Smooth muscle cell (in vitro differentiated cells): ENCODE data around the gene TENM4. TPM values are rescaled to one million over a fixed set of nuclear protein-coding genes. Genes with fewer than 3 reads are reported as not detected.

Experiments
- DNase-seq: peaks from one replicate; lab custom pipeline; 2025; ENCODE audit not compliant: unreplicated experiment; lab: John Stamatoyannopoulos, UW
- H2AFZ ChIP-seq: fragments of 200-600 bp; sonication (generic); 2 replicates; pipeline ENCODE4 v1.6.0; 2016; ENCODE audit warnings: antibody characterized with exemption, low read depth, mild to moderate bottlenecking
- H3F3A ChIP-seq: fragments of 200-600 bp; sonication (generic); 2 replicates; pipeline ENCODE4 v1.6.0; 2017; ENCODE audit warnings: antibody characterized with exemption, low read depth
- H3K27ac ChIP-seq: fragments of 200-600 bp; sonication (generic); 2 replicates; pipeline ENCODE4 v1.5.1; 2016; ENCODE audit warnings: low read depth, mild to moderate bottlenecking
- H3K27me3 ChIP-seq: fragments of 200-600 bp; sonication (generic); 2 replicates; pipeline ENCODE4 v1.6.1; 2016; ENCODE audit warnings: low read depth, mild to moderate bottlenecking
- H3K36me3 ChIP-seq: fragments of 200-600 bp; sonication (generic); 2 replicates; pipeline ENCODE4 v1.5.1; 2016; ENCODE audit warnings: low read depth
- H3K4me1 ChIP-seq: fragments of 200-600 bp; sonication (generic); 2 replicates; pipeline ENCODE4 v1.5.1; 2016; ENCODE audit warnings: low read depth
- H3K4me2 ChIP-seq: fragments of 200-600 bp; sonication (generic); 2 replicates; pipeline ENCODE4 v1.6.0; 2016; ENCODE audit warnings: mild to moderate bottlenecking
- H3K4me3 ChIP-seq: fragments of 200-600 bp; sonication (generic); 2 replicates; pipeline ENCODE4 v1.5.1; 2016; ENCODE audit warnings: mild to moderate bottlenecking
- H3K79me2 ChIP-seq: fragments of 200-600 bp; sonication (generic); 2 replicates; pipeline ENCODE4 v1.6.0; 2016; ENCODE audit warnings: low read depth, mild to moderate bottlenecking
- H3K9ac ChIP-seq: fragments of 200-600 bp; sonication (generic); 2 replicates; pipeline ENCODE4 v1.6.0; 2016; ENCODE audit warnings: low read depth
- H3K9me3 ChIP-seq: fragments of 200-600 bp; sonication (generic); replicated peaks from 2 replicates; pipeline ENCODE4 v1.5.1; 2016; ENCODE audit warnings: low read depth
- H4K20me1 ChIP-seq: fragments of 200-600 bp; sonication (generic); 2 replicates; pipeline ENCODE4 v1.6.0; 2016; ENCODE audit warnings: low read depth
- WGBS: methylation state at CpG from one replicate; pipeline ENCODE4 v1.1.7; 2016; ENCODE audit warnings: low lambda C conversion rate; 5-methylcytosine and 5-hydroxymethylcytosine counted together
- polyA plus RNA-seq: library from polyadenylated mRNA; unstranded; fragments of >200 nt; fragmentation: Nextera tagmentation; extraction: Ambion mirVana; gene quantifications from 2 replicates; pipeline ENCODE4 v1.2.1, GENCODE V29; 2016
- total RNA-seq: library from RNA; depleted of rRNA; stranded (reverse); fragments of >200 nt; gene quantifications from 2 replicates; pipeline ENCODE4 v1.2.3, GENCODE V29; 2014
- TF ChIP-seq, protein P1 (sequence below): fragments of 200-600 bp; sonication (generic); IDR thresholded peaks from 2 replicates; pipeline ENCODE4 v1.5.1; 2017; ENCODE audit warnings: borderline replicate concordance, mild to moderate bottlenecking, antibody characterized with exemption; ENCODE audit not compliant: insufficient read depth, poor library complexity, severe bottlenecking

Gene TENM4
- total and polyA plus RNA-seq, 2 experiments from 2014 or later, result 31.6 to 38.2 TPM

DNA sequence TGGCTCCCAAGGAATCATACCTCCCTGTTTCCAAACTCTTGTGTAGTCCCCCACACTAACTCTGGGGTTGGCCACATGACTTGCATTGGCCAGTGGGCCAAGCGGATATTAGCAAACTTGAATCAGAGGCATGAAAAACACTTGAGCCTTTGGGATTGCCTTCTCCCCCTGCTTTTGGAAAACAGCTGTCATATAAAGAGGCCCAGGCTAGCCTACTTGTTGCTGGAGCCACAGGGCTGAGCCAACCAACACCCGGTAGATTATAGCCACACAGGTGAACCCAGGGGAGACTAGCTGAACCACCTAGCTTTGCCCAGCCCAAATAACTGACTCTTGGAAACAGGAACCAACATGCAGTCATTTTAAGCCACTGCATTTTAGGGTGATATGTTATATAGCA is 354.8 kb downstream of the TENM4 start:
- no peak overlapping the region for H3K9ac ChIP-seq
- no peak overlapping the region for H3K4me2 ChIP-seq
- H3K4me1 ChIP-seq, result peaks cover 46% of the 10 kb centered on the region

DNA sequence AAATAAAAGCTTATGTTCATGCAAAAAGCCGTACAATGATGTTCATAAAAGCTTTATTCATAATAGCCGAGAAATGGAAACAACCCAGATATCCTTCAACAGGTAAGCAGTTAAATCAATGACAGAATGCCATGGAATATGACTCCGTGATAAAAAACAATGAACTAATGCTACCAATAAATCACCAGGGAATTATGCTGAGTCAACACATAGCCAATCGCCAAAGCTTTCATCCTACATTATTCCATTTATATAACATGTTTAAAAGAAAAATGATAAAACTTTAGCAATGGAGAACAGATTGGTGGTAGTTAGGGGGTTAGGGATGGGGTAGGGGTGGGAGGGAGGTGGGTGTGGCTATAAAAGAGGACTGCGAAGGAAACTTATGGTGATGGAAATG is 356.4 kb downstream of the TENM4 start:
- Histone ChIP-seq H3K27ac (no peak overlapping the region), H3F3A (peaks cover 21% of the 10 kb centered on the region), H4K20me1 (no peaks in the 10 kb centered on the region), H2AFZ (no peak overlapping the region), H3K4me3 (no peak overlapping the region), H3K4me2 (no peak overlapping the region), H3K4me1 (peaks cover 52% of the 10 kb centered on the region), H3K9ac (no peak overlapping the region), H3K79me2 (no peaks in the 10 kb centered on the region), H3K36me3 (no peaks in the 10 kb centered on the region), H3K9me3 (no peaks in the 10 kb centered on the region), H3K27me3 (no peaks in the 10 kb centered on the region)
- 96% methylated on average over 5 of the region's 5 CpGs for WGBS
- DNase-seq, result no peak
- TF ChIP-seq, protein P1, sequence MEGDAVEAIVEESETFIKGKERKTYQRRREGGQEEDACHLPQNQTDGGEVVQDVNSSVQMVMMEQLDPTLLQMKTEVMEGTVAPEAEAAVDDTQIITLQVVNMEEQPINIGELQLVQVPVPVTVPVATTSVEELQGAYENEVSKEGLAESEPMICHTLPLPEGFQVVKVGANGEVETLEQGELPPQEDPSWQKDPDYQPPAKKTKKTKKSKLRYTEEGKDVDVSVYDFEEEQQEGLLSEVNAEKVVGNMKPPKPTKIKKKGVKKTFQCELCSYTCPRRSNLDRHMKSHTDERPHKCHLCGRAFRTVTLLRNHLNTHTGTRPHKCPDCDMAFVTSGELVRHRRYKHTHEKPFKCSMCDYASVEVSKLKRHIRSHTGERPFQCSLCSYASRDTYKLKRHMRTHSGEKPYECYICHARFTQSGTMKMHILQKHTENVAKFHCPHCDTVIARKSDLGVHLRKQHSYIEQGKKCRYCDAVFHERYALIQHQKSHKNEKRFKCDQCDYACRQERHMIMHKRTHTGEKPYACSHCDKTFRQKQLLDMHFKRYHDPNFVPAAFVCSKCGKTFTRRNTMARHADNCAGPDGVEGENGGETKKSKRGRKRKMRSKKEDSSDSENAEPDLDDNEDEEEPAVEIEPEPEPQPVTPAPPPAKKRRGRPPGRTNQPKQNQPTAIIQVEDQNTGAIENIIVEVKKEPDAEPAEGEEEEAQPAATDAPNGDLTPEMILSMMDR, result no peak

More for the DNA sequence above, 354.8 kb downstream of the TENM4 start:
- Histone ChIP-seq H3K79me2 (no peaks in the 10 kb centered on the region), H3F3A (peaks cover 21% of the 10 kb centered on the region), H3K27ac (no peak overlapping the region), H4K20me1 (no peaks in the 10 kb centered on the region), H3K36me3 (no peaks in the 10 kb centered on the region), H3K9me3 (no peaks in the 10 kb centered on the region), H2AFZ (no peak overlapping the region), H3K27me3 (no peaks in the 10 kb centered on the region), H3K4me3 (no peak overlapping the region)
- WGBS, result 69% methylated on average over 2 of the region's 2 CpGs
- no peak for DNase-seq
- TF ChIP-seq, protein P1, result no peak

DNA sequence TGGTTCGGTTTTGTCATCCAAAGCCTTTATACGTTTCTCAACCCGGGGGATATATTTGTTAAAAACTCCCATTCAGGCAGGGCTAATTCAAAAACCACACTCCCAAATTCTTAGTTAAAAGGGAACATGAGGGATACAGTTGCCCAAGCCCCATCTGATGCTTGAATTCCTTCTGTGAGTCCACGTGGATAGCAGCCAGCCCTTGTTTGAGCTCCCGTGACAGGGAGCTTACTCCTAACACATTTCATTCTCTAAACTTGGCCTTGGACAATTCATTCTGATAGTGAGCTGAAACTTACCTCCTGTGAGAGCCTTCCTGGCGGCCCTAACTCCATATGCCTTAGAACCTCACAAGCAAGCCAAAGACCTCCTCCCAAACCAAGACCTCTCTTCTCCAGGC is 357.5 kb downstream of the TENM4 start:
- Histone ChIP-seq H3K9me3 (no peaks in the 10 kb centered on the region), H4K20me1 (no peaks in the 10 kb centered on the region), H3K79me2 (no peaks in the 10 kb centered on the region), H3K9ac (no peak overlapping the region), H3K27me3 (no peaks in the 10 kb centered on the region), H3F3A (peaks cover 19% of the 10 kb centered on the region), H2AFZ (no peak overlapping the region), H3K4me2 (no peak overlapping the region), H3K4me1 (peaks cover 47% of the 10 kb centered on the region), H3K4me3 (no peak overlapping the region), H3K36me3 (no peaks in the 10 kb centered on the region), H3K27ac (no peak overlapping the region)
- TF ChIP-seq, protein P1, result no peak
- 83% methylated on average over 6 of the region's 6 CpGs for WGBS
- DNase-seq, result no peak

DNA sequence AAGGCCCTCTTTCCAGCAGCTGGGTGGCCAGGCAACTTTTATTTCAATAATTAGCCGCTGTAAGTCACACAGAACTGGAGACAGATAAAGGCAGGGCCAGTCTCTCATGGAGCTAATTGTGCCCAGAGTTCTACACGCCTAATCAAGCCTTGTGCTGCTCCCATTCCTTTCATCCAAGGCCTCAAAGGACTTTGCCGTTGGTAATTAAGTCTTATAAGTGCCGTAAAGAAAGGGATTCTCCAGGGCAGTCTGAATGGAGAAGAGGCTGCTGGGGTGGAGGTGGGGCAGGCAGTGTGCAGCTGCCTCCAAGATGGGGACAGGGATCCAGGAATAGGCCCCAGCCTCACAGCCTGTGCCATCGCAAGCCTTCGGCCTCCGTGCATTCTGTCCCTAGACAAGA is 357.9 kb downstream of the TENM4 start:
- no peak overlapping the region for H3K4me2 ChIP-seq
- no peak overlapping the region for H3K27ac ChIP-seq
- WGBS, result 76% methylated on average over 7 of the region's 7 CpGs
- no peaks in the 10 kb centered on the region for H3K9me3 ChIP-seq
- DNase-seq, result no peak
- H2AFZ ChIP-seq, result no peak overlapping the region
- H3K27me3 ChIP-seq, result no peaks in the 10 kb centered on the region
- TF ChIP-seq, protein P1, result no peak
- no peak overlapping the region for H3K4me3 ChIP-seq
- no peaks in the 10 kb centered on the region for H3K36me3 ChIP-seq
- H3K79me2 ChIP-seq, result no peaks in the 10 kb centered on the region
- peaks cover 43% of the 10 kb centered on the region for H3K4me1 ChIP-seq
- H3F3A ChIP-seq, result peaks cover 16% of the 10 kb centered on the region
- H4K20me1 ChIP-seq, result no peaks in the 10 kb centered on the region
- no peak overlapping the region for H3K9ac ChIP-seq
